ENCODE results near the gene ZNF536.
"Not testable (repeated sequence)": the region's sequence is repeated elsewhere in the genome, so short reads cannot be mapped to it uniquely, and the experiment has no call there.

The ZNF536 gene

GRCh38 chr19:30341611-30342201 is 30.5 kb upstream of the ZNF536 start:
- DNase-seq (ENCODE audit: low read depth), result no peak

- DNase-seq (ENCODE audit: low read depth), result no peak
These were observed 29.3 kb upstream of the ZNF536 start for GRCh38 chr19:30342901-30343300.

GRCh38 chr19:30344446-30345425 is 27.4 kb upstream of the ZNF536 start:
- no peak for DNase-seq (ENCODE audit: low read depth)

GRCh38 chr19:30345686-30346085 is 26.5 kb upstream of the ZNF536 start:
- no peak for DNase-seq (ENCODE audit: low read depth)

GRCh38 chr19:30346468-30346867 is 25.7 kb upstream of the ZNF536 start:
- DNase-seq (ENCODE audit: low read depth), result not testable (repeated sequence)

GRCh38 chr19:30349131-30349730 is 23.0 kb upstream of the ZNF536 start:
- DNase-seq (ENCODE audit: low read depth), result no peak

- DNase-seq (ENCODE audit: low read depth), result no peak
These were observed 21.2 kb upstream of the ZNF536 start for GRCh38 chr19:30350692-30351663.

- DNase-seq (ENCODE audit: low read depth), result no peak
These were observed 20.4 kb upstream of the ZNF536 start for GRCh38 chr19:30351774-30352173.

GRCh38 chr19:30353394-30353945 is 18.7 kb upstream of the ZNF536 start:
- no peak for DNase-seq (ENCODE audit: low read depth)

- no peak for DNase-seq (ENCODE audit: low read depth)
These were observed 16.6 kb upstream of the ZNF536 start for GRCh38 chr19:30355586-30355985.

GRCh38 chr19:30356951-30357579 is 15.1 kb upstream of the ZNF536 start:
- DNase-seq (ENCODE audit: low read depth), result no peak

- DNase-seq (ENCODE audit: low read depth), result no peak
These were observed 14.6 kb upstream of the ZNF536 start for GRCh38 chr19:30357580-30357954.

GRCh38 chr19:30358319-30358718 is 13.9 kb upstream of the ZNF536 start:
- no peak for DNase-seq (ENCODE audit: low read depth)

GRCh38 chr19:30358821-30359580 is 13.2 kb upstream of the ZNF536 start:
- DNase-seq (ENCODE audit: low read depth), result no peak

GRCh38 chr19:30359936-30360335 is 12.2 kb upstream of the ZNF536 start:
- DNase-seq (ENCODE audit: low read depth), result no peak

- no peak for DNase-seq (ENCODE audit: low read depth)
These were observed 11.6 kb upstream of the ZNF536 start for GRCh38 chr19:30360376-30361106.

- DNase-seq (ENCODE audit: low read depth), result no peak
These were observed 11.1 kb upstream of the ZNF536 start for GRCh38 chr19:30361107-30361447.

- DNase-seq (ENCODE audit: low read depth), result no peak
These were observed 10.5 kb upstream of the ZNF536 start for GRCh38 chr19:30361721-30362120.

- no peak for DNase-seq (ENCODE audit: low read depth)
These were observed 9.9 kb upstream of the ZNF536 start for GRCh38 chr19:30362156-30362754.

Measured in activated T-cell treated with anti-CD3 and anti-CD28 coated beads for 48 hours (primary cell).